NCI-H2196 (cell line): ENCODE results near the gene CD101.

Experiments used
- DNase-seq: peaks from one replicate; lab custom pipeline; 2025; ENCODE audit not compliant: unreplicated experiment; lab: John Stamatoyannopoulos, UW

The CD101 gene

DNA sequence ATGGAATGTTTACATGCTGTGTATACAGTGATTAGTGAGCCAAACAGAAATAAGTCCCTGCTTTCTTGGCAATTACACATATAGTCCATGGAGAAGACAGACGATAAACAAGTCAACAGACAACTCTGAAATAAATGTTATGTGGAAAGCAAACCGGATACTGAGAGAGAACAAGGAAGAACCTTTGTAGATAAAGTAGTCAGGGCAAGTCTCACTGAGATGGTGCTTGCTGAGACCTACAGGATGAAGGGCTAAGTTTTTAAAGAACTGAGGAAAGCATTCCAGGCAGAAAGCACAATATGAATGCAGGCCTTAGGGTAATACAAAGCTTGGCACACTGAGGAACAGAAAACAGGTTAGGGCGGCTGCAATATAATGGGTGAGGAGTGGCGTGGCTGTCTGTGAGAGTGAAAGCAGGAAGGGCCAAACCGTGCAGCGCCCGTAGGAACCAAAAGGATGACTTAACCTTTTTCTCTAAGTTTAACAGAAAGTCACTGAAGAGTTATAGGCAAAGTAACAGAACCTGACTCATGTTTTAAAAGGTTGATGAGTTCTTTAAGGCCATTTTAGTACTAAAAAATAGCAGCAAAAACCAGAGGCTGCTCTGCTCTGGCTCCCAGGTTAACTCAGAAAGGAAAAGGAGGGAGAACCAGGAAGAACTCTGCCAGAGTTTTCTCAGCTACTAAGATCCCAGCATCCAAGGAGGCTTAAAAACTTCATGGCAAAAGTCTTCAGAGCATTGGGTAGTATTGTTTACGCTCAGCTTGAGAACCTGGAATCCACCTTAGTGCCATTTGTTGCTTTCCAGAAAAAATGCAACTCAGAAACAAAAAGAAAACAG lies 49.9 kb downstream of the CD101 start:
- no peak for DNase-seq

GRCh38 chr1:117054068-117054467 lies 52.5 kb downstream of the CD101 start:
- no peak for DNase-seq

- DNase-seq, result no peak
Measured at GRCh38 chr1:117058810-117059209, 57.2 kb downstream of the CD101 start.

- peak; percentile 73 for DNase-seq
Measured at GRCh38 chr1:117059334-117059677, 57.7 kb downstream of the CD101 start.

DNA sequence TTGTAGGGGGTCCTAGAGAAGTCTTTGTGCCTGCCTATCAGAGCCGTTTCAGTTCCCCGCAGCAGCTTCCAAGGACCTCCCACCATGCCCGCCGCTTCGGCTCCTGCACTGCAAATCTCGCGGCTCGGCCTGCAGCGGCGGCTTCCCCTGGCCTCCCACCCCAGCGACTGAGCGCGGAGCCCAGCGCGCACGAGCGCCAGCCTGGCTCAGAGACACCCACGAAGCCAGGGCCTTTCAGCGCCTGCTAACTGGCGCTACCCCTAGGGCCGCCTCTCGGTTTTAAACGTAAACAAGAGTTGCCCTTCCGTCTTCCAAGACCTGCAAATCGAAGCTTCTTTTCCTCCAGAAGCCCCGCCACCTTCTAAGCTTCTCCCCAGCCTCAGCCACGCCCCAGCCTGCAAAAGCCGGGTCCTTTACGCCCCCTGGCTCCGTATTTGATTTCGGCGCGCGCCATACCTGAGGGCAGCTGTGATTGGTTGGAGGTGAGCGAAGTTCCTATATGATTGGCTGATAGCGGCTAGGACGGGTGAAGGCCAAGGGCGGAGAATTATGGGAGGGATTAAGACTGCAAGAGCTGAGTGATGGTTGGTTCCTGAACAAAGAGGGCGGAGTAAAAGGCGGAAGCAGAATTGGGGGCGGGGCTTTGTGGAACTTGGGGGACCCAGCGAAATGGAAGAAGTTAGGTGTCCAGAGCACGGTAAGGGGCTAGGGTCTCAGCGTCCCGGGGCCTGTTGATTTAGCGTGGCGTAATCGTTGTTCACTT lies 58.3 kb downstream of the CD101 start, which contains the start of gene TTF2:
TTF2 (plus strand) TSS at position 649 of the 763 bp plus-strand sequence; CDS start at position 670, 21 bp downstream.
- DNase-seq, result peak; percentile 98

GRCh38 chr1:117060441-117061317 lies 59.1 kb downstream of the CD101 start:
- DNase-seq, result peak; percentile 21

DNA sequence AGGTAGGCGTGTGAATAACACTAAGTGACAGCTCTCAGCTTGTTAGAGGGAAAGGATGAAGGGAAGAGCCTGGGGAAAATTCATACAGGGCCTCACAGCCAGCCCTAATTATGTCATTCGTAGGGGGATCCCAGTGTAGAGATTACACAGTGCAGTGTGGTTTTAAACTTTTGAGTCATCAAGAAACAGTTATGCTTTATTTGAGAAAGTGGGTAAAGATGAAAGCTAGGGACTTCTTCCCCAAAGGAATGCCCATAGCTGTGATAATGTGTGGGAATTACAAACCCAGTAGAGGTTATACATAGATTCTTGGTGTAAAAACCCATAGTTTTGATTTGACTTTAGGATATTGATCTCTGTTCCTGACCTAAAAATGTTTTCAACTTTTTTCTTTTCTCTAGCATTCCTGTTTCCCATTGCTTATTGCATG lies 60.4 kb downstream of the CD101 start:
- no peak for DNase-seq

GRCh38 chr1:117066367-117066766 lies 64.8 kb downstream of the CD101 start:
- no peak for DNase-seq

DNA sequence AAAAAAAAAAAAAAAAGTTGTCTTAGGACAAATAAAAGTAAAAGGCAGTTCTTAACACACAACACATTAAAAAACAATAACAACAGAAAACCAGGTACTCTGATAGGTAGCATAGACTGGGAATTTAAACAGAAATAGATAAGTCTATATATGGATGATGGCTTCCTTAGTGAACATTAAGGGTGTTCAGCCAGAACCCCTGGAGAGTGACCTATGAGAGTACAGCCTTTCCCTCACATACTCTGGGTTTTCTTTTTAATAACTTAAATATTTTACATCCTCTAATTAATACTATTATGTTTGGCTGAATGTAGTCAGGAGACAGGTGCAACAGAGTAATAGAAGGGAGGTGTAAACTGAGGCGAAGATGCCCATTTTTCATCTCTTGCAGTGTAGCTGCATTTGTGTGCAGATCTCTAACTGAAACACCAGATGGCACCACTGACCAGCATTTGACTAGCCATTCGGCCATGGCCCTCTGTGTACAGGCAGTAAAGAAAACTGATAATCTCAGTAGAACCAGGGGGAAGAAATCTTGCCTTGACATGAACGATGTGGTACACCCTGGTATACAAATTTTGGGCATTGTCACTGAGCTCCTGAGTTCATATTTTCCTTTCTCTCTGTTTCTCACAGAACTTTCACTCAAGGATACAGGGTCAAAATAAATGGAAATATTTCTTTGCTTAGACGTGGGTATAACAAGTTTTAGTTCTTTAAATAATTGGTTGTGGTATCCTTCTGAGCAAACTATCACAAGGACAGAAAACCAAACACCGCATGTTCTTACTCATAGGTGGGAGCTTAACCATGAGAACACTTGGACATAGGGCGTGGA lies 66.2 kb downstream of the CD101 start:
- DNase-seq, result peak; percentile 65

DNA sequence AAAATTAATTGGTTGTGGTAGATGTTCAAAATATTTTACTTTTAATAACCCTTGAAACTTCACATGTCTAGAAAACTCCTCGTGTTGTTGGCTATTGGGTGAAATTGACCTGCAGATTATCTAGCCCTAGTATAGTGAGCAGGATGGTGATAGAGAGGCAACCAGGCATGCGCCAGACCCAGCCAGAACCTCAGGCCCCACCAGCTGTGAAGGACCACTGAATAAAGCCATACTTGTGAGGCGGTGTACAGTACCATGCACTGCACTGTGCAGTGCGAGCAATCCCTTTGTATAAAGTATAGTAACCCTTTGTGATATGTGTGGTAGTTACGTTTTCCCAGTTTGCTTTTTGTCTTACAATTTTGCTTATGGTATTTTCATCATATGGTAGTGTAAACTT lies 67.0 kb downstream of the CD101 start:
- no peak for DNase-seq

- DNase-seq, result no peak
Measured at GRCh38 chr1:117069220-117069844, 67.8 kb downstream of the CD101 start.

- DNase-seq, result no peak
Measured at GRCh38 chr1:117070124-117070523, 68.6 kb downstream of the CD101 start.

- DNase-seq, result no peak
Measured at GRCh38 chr1:117076648-117077047, 75.1 kb downstream of the CD101 start.

DNA sequence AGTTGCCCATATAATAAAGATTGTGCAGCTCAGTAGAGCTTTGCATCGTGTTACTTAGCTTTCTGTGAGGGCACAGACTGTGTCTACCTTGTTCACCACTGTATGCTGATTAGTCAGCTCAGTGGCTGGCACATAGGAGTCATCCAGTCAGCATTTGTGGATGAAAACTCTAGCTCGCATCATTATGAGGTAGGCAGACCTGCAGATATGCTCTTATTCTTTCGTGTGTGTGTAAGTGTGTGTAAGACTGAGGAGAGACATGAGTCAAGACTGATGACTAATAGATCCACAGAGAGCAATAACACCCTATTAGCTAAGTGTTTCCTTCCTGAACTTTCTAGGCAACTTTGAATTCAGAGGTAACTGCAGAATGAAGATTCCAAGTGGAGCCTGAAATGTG lies 75.7 kb downstream of the CD101 start:
- no peak for DNase-seq

DNA sequence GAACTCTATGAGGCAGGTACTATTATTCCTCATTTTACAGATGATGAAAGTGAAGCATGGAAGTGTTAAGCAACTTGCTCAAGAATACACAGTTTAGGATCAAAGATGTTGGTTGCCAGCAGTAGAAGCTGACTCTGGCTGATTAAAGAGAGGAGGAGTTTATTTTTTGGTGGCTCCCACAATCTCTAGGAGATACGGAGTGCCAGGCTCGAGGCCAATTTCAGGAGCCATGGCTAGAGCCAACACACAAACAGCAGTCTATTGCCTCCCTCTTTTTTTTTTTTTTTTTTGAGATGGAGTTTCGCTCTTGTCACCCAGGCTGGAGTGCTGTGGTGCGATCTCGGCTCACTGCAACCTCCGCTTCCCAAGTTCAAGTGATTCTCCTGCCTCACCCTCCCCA lies 78.2 kb downstream of the CD101 start:
- DNase-seq, result no peak

GRCh38 chr1:117084231-117084630 lies 82.7 kb downstream of the CD101 start:
- DNase-seq, result no peak
